ENCODE measurements around the gene SPATA9. TPM values are rescaled to one million over a fixed set of nuclear protein-coding genes. Genes with fewer than 3 reads are reported as not detected.

SPATA9 gene
- total and polyA plus RNA-seq, 9 of the 15 experiments (the other 6 are each of a cell fraction or from before 2014, with no cell fraction given), result 0.16 to 5.5 (median 0.39) TPM; not detected in 3

DNA sequence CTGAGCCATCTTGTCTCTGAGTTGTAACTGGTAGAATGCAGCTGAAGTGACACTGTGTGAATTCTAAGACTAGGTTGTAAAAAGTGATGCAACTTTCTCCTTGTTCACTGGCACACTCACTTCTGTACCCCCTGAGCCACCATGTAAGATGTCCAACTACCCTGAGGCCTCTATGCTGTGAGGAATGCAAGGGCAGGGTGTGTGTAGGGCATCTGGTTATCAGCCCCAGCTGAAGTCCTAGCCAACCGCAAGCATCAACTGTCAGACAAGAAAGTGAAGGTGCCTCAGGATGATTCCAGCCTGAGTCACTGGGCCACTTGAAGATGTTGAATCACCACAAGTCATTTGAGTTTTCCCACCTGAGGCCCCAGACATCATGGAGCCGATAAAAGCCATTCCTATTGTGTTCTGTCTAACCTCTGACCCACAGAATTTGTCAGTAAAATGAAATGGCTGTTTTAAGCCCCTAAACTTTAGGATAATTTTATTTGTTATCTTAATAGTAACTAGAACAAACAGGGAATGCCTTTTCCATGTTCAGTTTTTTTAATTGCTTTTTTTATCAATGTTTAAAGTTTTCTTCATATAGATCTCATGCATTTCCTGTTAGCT lies 29.7 kb upstream of the SPATA9 start (continued):
- TF ChIP-seq GTF2B (IDR thresholded peaks at IDR 0.05; ENCODE audit: extremely low read depth, insufficient read length) (no peak), KAT8 (IDR thresholded peaks at IDR 0.05; ENCODE audit: low read depth) (no peak), ZKSCAN8 (CRISPR knock-in tag; IDR thresholded peaks at IDR 0.05) (no peak; the same call in 1 of the 2 replicates), ZNF444 (CRISPR knock-in tag; IDR thresholded peaks at IDR 0.05) (no peak), SIN3A (IDR thresholded peaks at IDR 0.05; ENCODE audit: borderline replicate concordance in 2 of 2, control insufficient read depth in 1 of 2, low read depth in 2 of 2, low read length in 2 of 2) (no peak), IRF9 (tag; IDR thresholded peaks at IDR 0.05) (peak; percentile 71), SRSF7 (optimal IDR thresholded peaks at IDR 0.05; ENCODE audit: low read depth, low read length) (no peak), MTF1 (CRISPR knock-in tag; IDR thresholded peaks at IDR 0.05; ENCODE audit: borderline replicate concordance) (no peak), KDM1A (IDR thresholded peaks at IDR 0.05) (peak; percentile 97 to 98), ZNF785 (CRISPR knock-in tag; IDR thresholded peaks at IDR 0.05) (no peak), MEF2D (tag; conservative IDR thresholded peaks at IDR 0.05; ENCODE audit: low read depth) (no peak; the same call in 1 of the 2 replicates), CXXC5 (CRISPR knock-in tag; IDR thresholded peaks at IDR 0.05) (peak; percentile 73), RFX1 (IDR thresholded peaks at IDR 0.05) (no peak), HCFC1 (IDR thresholded peaks at IDR 0.05; ENCODE audit: low read depth, low read length) (no peak), BHLHE40 (IDR thresholded peaks at IDR 0.05; ENCODE audit: low read length) (peak; percentile 76), ZNF3 (CRISPR knock-in tag; IDR thresholded peaks at IDR 0.05) (no peak), E2F1 (CRISPR knock-in tag; IDR thresholded peaks at IDR 0.05) (no peak), MCM7 (IDR thresholded peaks at IDR 0.05) (no peak)
- TF ChIP-seq, protein P1, sequence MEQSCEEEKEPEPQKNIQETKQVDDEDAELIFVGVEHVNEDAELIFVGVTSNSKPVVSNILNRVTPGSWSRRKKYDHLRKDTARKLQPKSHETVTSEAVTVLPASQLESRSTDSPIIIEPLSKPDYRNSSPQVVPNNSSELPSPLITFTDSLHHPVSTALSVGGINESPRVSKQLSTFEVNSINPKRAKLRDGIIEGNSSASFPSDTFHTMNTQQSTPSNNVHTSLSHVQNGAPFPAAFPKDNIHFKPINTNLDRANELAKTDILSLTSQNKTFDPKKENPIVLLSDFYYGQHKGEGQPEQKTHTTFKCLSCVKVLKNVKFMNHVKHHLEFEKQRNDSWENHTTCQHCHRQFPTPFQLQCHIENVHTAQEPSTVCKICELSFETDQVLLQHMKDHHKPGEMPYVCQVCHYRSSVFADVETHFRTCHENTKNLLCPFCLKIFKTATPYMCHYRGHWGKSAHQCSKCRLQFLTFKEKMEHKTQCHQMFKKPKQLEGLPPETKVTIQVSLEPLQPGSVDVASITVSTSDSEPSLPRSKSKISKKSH (CRISPR knock-in tag; IDR thresholded peaks at IDR 0.05), result no peak
- TF ChIP-seq, protein P2, sequence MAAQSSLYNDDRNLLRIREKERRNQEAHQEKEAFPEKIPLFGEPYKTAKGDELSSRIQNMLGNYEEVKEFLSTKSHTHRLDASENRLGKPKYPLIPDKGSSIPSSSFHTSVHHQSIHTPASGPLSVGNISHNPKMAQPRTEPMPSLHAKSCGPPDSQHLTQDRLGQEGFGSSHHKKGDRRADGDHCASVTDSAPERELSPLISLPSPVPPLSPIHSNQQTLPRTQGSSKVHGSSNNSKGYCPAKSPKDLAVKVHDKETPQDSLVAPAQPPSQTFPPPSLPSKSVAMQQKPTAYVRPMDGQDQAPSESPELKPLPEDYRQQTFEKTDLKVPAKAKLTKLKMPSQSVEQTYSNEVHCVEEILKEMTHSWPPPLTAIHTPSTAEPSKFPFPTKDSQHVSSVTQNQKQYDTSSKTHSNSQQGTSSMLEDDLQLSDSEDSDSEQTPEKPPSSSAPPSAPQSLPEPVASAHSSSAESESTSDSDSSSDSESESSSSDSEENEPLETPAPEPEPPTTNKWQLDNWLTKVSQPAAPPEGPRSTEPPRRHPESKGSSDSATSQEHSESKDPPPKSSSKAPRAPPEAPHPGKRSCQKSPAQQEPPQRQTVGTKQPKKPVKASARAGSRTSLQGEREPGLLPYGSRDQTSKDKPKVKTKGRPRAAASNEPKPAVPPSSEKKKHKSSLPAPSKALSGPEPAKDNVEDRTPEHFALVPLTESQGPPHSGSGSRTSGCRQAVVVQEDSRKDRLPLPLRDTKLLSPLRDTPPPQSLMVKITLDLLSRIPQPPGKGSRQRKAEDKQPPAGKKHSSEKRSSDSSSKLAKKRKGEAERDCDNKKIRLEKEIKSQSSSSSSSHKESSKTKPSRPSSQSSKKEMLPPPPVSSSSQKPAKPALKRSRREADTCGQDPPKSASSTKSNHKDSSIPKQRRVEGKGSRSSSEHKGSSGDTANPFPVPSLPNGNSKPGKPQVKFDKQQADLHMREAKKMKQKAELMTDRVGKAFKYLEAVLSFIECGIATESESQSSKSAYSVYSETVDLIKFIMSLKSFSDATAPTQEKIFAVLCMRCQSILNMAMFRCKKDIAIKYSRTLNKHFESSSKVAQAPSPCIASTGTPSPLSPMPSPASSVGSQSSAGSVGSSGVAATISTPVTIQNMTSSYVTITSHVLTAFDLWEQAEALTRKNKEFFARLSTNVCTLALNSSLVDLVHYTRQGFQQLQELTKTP (IDR thresholded peaks at IDR 0.05; ENCODE audit: low read depth in 1 of 2, partially characterized antibody in 2 of 2), result peak; percentile 67 to 88
